OCI-LY1 (cell line): Measurements from ENCODE around the gene B3GNT3.

ENCODE experiments used
- H2AFZ ChIP-seq: fragments of 200-600 bp; sonication (generic), shearing (Covaris generic); 2 replicates; pipeline ENCODE4 v1.6.0; 2014; ENCODE audit warnings: antibody characterized with exemption, mild to moderate bottlenecking, low read length
- H3F3A ChIP-seq: fragments of 200-600 bp; sonication (generic), shearing (Covaris generic); 2 replicates; pipeline ENCODE4 v1.6.0; 2014; ENCODE audit warnings: mild to moderate bottlenecking, antibody characterized with exemption, low read length, moderate library complexity; ENCODE audit not compliant: insufficient read depth
- H3K27ac ChIP-seq: fragments of 200-600 bp; sonication (generic); 2 replicates; pipeline ENCODE4 v1.5.1; 2014; ENCODE audit warnings: low read length, mixed run types, mild to moderate bottlenecking, low read depth; ENCODE audit not compliant: poor library complexity, severe bottlenecking
- H3K27me3 ChIP-seq: fragments of 200-600 bp; sonication (generic); 2 replicates; pipeline ENCODE4 v1.6.0; 2014; ENCODE audit warnings: antibody characterized with exemption, mild to moderate bottlenecking, low read length, moderate library complexity; ENCODE audit not compliant: insufficient read depth
- H3K36me3 ChIP-seq: fragments of 200-600 bp; sonication (generic); 2 replicates; pipeline ENCODE4 v1.6.1; 2014; ENCODE audit warnings: mild to moderate bottlenecking, antibody characterized with exemption, low read length, moderate library complexity, mixed read lengths; ENCODE audit not compliant: insufficient read depth
- H3K4me1 ChIP-seq: fragments of 200-600 bp; sonication (generic); 2 replicates; pipeline ENCODE4 v1.5.1; 2014; ENCODE audit warnings: mild to moderate bottlenecking, low read length, moderate library complexity; ENCODE audit not compliant: insufficient read depth, severe bottlenecking
- H3K4me2 ChIP-seq: fragments of 200-600 bp; sonication (generic), shearing (Covaris generic); 2 replicates; pipeline ENCODE4 v1.6.1; 2014; ENCODE audit warnings: low read length
- H3K4me3 ChIP-seq: fragments of 200-600 bp; sonication (generic); 2 replicates; pipeline ENCODE4 v1.5.1; 2014; ENCODE audit warnings: low read length, low read depth, mild to moderate bottlenecking, mixed read lengths; ENCODE audit not compliant: poor library complexity, severe bottlenecking
- H3K79me2 ChIP-seq: fragments of 200-600 bp; shearing (Covaris generic); 2 replicates; pipeline ENCODE4 v1.6.1; 2016; ENCODE audit warnings: mixed run types, low read length, mixed read lengths; ENCODE audit not compliant: insufficient read depth
- H3K9ac ChIP-seq: fragments of 200-600 bp; sonication (generic), shearing (Covaris generic); 2 replicates; pipeline ENCODE4 v1.6.1; 2014; ENCODE audit warnings: mild to moderate bottlenecking, low read length, mixed read lengths
- H3K9me2 ChIP-seq: fragments of 200-600 bp; sonication (generic), shearing (Covaris generic); 2 replicates; pipeline ENCODE4 v1.6.1; 2014; ENCODE audit warnings: low read depth, mild to moderate bottlenecking, low read length, mixed read lengths
- H3K9me3 ChIP-seq: fragments of 200-600 bp; shearing (Covaris generic); 2 replicates; pipeline ENCODE4 v1.6.1; 2014; ENCODE audit warnings: low read length, mixed read lengths
- H4K20me1 ChIP-seq: fragments of 200-600 bp; sonication (generic), shearing (Covaris generic); 2 replicates; pipeline ENCODE4 v1.6.0; 2016; ENCODE audit warnings: mild to moderate bottlenecking, low read length; ENCODE audit not compliant: insufficient read depth
- EZH2 ChIP-seq: fragments of 200-600 bp; sonication (generic), shearing (Covaris generic); IDR thresholded peaks from 2 replicates; pipeline ENCODE4 v1.8.0; 2017; ENCODE audit warnings: borderline replicate concordance, mixed run types, mild to moderate bottlenecking, antibody characterized with exemption, low read length, moderate library complexity, mixed read lengths
- TF ChIP-seq, protein P1 (sequence below): fragments of 200-600 bp; sonication (generic), shearing (Covaris generic); IDR thresholded peaks from 2 replicates; pipeline ENCODE4 v1.5.1; 2017; ENCODE audit warnings: mild to moderate bottlenecking, antibody characterized with exemption, low read length, moderate library complexity, mixed read lengths

Gene B3GNT3

DNA sequence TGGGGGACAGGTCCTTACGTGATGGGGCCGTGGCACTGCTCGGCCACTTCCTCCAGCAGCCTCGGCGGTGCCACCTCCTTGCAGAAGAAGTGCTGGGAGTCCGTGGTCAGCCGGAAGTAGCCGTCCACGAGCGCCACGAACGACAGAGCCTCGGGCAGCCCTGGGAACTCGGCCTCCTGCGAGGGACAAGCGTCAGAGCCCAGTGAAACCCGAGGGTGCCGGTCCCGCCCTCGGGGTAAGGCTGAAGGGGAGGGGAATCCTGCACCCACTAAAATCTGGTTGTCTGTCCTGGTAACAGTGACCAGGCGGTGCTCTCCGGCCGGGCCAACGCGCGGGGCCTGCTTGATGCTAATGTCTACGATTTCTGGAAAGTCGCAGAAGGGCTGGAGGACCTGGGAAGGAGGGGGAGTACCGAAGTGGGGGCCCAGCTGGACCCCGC lies 46.5 kb downstream of the B3GNT3 start:
- no peaks in the 10 kb centered on the region for H3K9me2 ChIP-seq
- H3K4me3 ChIP-seq = no peak overlapping the region
- H3K27me3 ChIP-seq = no peaks in the 10 kb centered on the region
- no peaks in the 10 kb centered on the region for H4K20me1 ChIP-seq
- no peaks in the 10 kb centered on the region for H3K4me1 ChIP-seq
- no peak overlapping the region for H2AFZ ChIP-seq
- H3K9ac ChIP-seq = no peak overlapping the region
- H3K36me3 ChIP-seq = no peaks in the 10 kb centered on the region
- no peak overlapping the region for H3K4me2 ChIP-seq
- H3K9me3 ChIP-seq = no peaks in the 10 kb centered on the region
- H3K79me2 ChIP-seq = no peaks in the 10 kb centered on the region
- no peak overlapping the region for H3K27ac ChIP-seq
- no peaks in the 10 kb centered on the region for H3F3A ChIP-seq
- TF ChIP-seq, protein P1, sequence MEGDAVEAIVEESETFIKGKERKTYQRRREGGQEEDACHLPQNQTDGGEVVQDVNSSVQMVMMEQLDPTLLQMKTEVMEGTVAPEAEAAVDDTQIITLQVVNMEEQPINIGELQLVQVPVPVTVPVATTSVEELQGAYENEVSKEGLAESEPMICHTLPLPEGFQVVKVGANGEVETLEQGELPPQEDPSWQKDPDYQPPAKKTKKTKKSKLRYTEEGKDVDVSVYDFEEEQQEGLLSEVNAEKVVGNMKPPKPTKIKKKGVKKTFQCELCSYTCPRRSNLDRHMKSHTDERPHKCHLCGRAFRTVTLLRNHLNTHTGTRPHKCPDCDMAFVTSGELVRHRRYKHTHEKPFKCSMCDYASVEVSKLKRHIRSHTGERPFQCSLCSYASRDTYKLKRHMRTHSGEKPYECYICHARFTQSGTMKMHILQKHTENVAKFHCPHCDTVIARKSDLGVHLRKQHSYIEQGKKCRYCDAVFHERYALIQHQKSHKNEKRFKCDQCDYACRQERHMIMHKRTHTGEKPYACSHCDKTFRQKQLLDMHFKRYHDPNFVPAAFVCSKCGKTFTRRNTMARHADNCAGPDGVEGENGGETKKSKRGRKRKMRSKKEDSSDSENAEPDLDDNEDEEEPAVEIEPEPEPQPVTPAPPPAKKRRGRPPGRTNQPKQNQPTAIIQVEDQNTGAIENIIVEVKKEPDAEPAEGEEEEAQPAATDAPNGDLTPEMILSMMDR = no peak

DNA sequence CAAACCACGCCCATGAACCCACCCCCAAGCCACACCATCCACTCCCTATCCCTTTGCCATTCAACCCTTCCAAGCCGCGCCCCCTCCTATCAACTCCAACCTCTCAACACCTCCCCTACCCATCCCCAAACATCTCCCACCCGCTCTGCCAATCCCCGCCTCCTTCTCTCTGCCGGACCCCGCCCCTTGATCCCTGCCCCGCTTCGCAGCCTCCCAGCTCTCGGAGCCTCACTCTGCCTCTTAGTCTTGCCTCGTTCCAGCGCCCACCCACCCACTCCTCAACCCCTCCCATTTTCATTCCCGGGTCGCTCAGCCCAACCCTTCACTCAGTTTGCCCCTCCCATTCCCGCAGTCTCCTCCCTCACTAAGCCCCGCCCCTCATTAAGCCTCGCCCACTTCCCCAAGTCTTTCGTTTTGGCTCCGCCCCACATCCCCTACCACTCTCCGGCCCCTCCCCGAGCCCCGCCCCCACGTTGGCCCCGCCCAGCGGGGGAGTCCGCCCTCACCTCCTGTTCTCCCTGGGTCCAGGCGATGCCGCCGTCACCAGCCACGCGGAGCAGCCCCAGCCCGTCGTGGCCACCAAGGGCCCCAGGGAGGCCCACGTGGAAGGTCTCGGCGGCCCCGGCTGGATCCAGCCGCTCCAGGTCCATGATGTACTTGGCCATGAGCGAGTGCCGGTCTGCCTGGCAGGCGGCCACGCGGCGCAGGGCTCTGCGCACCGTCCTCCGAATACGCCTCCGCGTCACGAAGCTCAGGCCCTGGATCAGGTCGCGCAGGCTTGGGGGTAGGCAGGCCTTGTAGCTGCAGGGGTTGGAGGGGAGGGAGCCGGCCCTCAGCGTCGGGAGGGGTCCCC lies 47.1 kb downstream of the B3GNT3 start:
- Histone ChIP-seq H4K20me1 (no peaks in the 10 kb centered on the region), H3K9me2 (no peaks in the 10 kb centered on the region), H3K4me2 (no peak overlapping the region), H3K9ac (no peak overlapping the region), H3K36me3 (no peaks in the 10 kb centered on the region), H3K4me3 (no peak overlapping the region), H3K79me2 (no peaks in the 10 kb centered on the region), H3K4me1 (no peaks in the 10 kb centered on the region), H3F3A (no peaks in the 10 kb centered on the region), H3K9me3 (no peaks in the 10 kb centered on the region), H3K27me3 (no peaks in the 10 kb centered on the region), H3K27ac (no peak overlapping the region), H2AFZ (no peak overlapping the region)
- no peak for TF ChIP-seq EZH2
- TF ChIP-seq, protein P1 = no peak

DNA sequence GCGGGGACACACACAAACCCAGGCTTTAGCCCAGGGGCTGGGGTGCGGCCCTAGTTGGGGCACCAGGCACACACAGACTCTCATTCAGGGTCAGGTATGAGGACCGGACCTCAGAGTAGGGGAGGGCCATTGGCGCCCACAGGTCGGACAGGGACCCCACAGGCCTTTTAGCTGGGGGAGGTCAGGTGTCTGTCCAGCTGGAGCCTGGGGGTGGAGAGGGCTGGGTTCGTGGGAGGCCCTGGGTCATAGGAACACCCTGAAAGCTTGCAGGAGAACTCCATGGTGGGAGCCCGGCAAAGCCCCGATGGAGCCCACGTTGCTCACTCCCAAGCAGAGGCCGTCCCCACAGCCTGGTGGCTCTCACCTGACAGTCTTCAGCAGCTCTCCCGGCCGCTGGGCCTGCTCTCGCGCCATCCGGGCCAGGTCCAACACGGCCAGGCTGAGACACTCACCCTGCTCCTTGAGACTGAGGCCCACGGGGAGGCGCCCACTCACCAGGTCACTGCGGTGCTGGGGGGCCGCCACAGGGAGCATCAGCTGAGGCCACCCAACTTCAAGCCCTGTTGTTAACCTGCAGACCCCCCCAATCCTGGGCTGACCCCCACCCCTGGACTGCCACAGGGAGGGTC lies 47.8 kb downstream of the B3GNT3 start:
- no peaks in the 10 kb centered on the region for H3K9me3 ChIP-seq
- no peak overlapping the region for H3K9ac ChIP-seq
- peaks cover 6% of the 10 kb centered on the region for H3K4me1 ChIP-seq
- H3K9me2 ChIP-seq = no peaks in the 10 kb centered on the region
- H3F3A ChIP-seq = no peaks in the 10 kb centered on the region
- H3K4me3 ChIP-seq = no peak overlapping the region
- H3K4me2 ChIP-seq = no peak overlapping the region
- no peak overlapping the region for H3K27ac ChIP-seq
- no peaks in the 10 kb centered on the region for H3K79me2 ChIP-seq
- no peak overlapping the region for H2AFZ ChIP-seq
- H4K20me1 ChIP-seq = no peaks in the 10 kb centered on the region
- TF ChIP-seq EZH2 = no peak
- TF ChIP-seq, protein P1 = no peak
- H3K36me3 ChIP-seq = no peaks in the 10 kb centered on the region
- H3K27me3 ChIP-seq = no peaks in the 10 kb centered on the region
